HG03045 (cell line): ENCODE results near the gene SLC66A2.
A peak's percentile ranks its signal among the peaks of the same experiment; 100 is the strongest.
"Not testable (repeated sequence)": the region's sequence is repeated elsewhere in the genome, so short reads cannot be mapped to it uniquely, and the experiment has no call there.

Experiments
- ATAC-seq: cut with Tn5 transposase; IDR thresholded peaks from one replicate; pipeline ENCODE4 v1.9.1; 2021; ENCODE audit warnings: mild to moderate bottlenecking, moderate library complexity; ENCODE audit not compliant: unreplicated experiment

Gene SLC66A2

DNA sequence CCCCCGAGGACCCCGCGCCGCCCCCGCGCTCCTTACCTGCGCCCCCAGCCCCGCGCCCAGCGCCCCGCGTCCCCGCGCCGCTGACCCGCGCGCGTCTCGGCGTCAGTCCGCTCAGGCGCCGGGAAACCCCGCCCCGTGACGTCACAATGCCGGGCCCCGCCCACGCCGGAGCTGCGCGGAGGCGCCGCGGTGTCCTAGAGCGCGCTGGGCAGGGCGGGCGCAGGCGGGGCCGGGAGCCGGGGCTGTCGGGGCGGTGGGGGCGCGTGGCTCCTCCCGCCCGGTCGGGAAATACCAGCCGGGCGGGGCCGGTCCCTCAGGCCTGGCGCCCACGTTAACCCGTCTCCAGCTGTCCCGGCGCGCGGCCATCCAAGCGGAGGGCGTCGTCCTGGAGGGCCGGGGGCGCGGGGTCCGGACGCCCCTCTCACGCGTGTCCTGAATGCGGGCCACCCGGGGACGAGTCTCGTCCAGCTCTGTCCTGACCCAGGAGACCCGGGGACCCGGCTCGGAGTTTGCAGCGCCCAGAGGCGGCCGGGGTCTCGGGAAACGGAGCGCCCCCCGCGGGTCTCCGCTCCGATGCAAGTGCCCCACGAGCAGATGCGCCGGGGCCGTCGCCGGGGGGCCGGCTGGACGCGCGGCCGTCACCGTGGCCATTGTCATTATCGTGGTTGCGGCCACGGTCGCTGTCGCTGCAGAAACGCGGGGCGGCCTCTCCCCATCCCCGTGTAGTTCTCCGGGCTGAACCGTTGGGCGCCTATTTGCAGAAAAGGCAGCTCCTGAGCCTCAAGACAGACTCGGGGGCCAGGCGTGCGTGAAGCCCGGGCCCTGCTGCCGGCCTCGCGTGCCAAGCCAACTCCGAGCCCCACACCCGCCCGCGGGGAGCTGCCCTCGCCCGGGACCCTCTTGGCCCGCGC, at the start of gene SLC66A2:
Gene SLC66A2 (minus strand): TSS at position 109 of the 911 bp plus-strand sequence. CDS start 727 bp downstream, outside the sequence.
- peak; percentile 74 for ATAC-seq

DNA sequence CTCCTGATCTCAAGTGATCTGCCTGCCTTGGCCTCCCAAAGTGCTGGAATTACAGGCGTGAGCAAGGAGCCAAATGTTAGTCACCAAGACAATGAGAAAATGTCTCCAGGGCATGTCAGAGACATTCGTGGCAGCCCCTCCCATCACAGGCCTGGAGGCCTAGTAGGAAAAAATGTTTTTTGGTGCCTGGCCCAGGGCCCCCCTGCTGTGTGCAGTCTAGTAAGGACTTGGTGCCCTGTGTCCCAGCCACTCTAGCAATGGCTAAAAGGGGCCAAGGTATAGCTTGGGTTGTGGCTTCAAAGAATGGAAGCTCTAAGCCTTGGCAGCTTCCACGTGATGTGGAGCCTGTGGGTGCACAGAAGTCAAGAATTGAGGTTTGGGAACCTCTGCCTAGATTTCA, 49.4 kb upstream of the SLC66A2 start:
- no peak for ATAC-seq

DNA sequence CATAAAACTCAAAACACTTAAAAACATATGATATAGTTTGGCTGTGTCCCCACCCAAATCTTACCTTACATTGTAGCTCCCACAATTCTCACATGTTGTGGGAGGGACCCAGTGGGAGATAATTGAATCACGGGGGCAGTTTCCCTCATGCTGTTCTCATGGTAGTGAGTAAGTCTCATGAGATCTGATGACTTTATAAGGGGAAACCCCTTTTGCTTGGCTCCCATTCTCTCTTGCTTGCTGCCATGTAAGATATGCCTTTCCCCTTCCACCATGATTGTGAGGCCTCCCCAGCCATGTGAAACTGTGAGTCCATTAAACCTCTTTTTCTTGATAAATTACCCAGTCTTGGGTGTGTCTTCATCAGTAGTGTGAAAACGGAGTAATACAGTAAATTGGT, 48.2 kb upstream of the SLC66A2 start:
- ATAC-seq: not testable (repeated sequence)

DNA sequence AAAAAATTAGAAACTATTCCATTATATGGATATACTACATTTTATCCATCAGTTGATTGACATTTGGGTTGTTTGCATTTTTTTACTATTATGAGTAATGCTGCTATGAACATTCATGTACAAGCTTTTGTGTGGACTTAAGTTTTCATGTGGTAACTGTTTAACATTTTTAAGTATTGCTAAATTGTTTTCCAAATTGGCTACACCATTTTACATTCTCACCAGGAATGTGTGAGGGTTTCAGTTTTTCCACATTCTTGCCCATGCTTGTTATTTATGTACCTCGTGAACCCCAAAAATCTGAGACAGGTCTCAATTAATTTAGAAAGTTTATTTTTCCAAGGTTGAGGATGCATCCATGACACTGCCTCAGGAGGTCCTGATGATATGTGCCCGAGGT, 40.0 kb upstream of the SLC66A2 start:
- no peak for ATAC-seq

DNA sequence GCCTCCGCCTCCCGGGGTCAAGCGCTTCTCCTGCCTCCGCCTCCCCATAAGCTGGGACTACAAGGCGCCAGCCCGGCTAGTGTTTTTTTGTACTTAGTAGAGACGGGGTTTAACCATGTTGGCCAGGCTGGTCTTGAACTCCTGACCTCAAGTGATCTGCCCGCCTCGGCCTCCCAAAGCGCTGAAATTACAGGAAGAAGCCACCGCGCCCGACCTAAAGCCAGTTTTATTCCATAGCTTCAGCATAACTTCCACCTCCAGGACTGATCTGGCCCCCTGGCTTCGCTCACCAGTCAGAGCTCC, 37.7 kb upstream of the SLC66A2 start:
- no peak for ATAC-seq

DNA sequence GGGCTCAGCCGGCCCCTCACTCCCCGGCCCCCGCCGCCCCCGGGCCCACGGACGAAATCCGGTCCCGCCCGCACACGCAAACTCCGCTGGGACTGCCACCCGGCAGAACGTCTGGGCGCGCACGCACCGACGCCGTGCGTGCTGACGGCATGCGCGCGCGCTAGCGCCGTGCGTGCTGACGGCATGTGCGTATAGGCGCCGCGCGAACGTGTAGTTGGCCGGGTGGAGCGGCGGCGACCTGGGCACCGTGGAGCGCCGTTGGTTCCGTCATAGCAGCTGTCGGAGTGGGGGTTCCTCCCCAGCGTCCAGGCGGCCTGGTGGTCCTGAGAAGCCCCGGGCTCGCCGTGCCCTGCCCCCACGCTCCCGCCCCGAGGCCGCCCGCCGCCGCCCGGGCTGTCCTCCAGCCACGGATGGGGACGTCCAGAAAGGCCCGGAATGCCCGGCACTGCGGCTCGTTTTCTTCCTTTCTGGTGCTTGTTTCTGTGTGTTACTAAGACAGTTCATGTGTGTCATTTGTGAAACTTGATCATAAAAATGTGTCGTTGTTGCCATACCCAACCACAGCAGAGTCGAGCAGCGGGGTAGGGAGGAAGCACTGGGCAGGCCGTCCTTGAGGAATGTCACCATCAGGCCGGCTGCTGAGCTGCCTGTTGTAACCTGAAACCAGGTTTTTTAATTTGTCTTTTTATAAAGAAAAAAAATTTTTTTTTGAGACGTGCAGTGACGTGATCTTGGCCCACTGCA, 37.2 kb upstream of the SLC66A2 start, which contains the start of gene TXNL4A:
Gene TXNL4A (minus strand): TSS at position 113 of the 744 bp plus-strand sequence. CDS start 171 bp downstream, outside the sequence.
- peak; percentile 98 for ATAC-seq

DNA sequence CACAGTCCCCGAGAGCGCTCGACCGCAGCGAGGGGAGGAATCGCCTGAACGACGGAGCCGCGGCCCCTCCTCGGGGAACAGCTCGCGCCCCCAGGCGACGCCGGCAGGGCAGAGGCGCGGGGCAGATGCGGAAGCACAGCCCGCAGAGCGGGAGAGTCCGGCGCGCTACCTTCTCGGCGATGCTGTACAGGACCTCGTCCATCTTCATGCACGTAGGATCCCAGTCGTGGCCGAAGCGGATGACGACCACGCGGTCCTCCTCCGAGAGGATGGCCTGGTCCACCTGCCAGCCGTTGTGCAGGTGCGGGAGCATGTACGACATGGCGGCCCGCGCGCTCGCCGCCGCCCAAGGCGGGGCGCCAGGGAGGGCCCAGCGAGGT, 36.6 kb upstream of the SLC66A2 start:
- peak; percentile 61 for ATAC-seq

DNA sequence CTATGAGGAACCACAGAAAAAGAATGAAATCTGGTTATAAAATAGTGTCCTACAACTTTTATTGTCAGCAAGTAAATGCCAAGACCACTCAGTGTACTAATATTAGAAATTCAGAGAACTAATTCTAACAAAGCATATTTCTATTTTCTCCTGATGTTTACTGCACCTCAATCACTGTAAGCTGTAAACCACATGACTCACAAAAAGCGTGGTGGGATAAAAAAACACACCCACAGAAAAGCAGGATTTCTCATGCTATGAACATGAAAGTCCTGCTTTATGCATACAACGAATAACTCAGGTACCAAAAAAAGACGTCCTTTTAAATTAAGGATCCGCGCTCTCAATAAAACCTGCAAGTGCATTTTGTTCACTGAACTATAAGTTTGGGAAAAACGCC, 36.1 kb upstream of the SLC66A2 start:
- ATAC-seq: no peak

DNA sequence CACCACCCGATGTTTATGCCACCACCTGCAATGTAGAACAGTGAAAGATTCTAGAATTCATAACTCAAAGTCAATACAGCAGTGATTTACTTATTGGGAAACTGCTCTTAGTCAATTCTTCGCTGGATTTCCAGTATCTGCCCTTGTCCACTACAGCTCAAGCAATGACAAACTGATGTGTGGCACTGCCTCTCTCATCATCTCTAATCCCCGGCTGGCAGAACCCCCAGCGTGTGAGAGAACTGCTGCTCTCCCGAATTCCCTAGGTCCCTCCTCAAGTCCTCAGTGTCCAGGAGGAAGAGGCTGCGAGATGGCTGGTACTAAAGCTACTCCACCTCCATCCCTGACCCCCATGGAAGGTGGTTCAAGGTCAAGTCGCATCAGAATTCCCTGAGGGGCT, 35.3 kb upstream of the SLC66A2 start:
- no peak for ATAC-seq

DNA sequence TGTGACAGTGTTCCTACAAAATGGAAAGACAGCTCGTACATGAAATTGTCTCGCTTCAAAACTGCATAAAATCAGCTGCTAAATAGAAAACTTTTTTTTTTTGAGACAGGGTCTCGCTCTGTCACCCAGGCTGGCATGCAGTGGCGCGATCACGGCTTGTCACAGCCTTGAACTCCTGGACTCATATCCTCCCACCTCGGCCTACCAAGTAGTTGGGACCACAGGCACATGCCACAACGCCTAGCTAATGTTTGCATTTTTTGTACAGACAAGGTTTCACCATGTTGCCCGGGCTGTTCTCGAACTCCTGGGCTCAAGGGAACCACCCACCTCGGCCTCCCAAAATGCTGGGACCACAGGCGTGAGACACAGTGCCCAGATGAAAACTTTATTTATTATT, 33.7 kb upstream of the SLC66A2 start:
- no peak for ATAC-seq

DNA sequence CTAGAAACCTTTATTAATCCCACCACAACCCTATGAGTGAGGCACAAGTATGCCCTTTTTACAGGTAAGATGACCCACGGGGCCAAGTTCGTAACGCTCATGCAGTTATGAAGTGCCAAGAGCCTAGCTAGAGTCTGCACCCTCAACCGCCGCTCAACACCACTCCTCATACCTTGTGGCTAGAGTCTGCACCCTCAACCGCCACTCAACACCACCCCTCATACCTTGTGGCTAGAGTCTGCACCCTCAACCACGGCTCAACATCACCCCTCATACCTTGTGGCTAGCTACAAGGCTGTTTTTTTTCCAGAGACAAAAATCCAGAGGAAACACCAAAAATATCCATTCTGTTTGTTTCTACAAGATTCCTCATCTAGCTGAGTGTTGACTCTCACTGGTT, 32.3 kb upstream of the SLC66A2 start:
- ATAC-seq: no peak

DNA sequence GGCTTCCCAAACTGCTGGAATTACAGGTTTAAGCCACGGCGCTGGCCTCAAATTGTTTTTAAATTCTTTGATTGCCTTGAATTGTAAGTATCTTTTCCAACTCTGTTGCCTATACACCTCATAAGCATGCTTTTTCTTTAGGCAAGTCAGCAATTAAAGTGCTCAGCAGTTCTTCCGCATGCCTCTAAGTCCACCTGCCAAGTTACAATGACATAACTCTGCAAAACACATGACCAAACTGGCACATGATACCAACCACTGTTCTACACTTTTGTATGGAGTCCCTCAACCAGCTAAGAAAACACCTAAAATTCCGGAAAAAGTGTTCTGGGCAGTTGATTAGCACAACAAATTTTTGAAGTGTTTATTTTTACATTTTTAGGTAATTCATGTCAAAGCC, 31.8 kb upstream of the SLC66A2 start:
- no peak for ATAC-seq

DNA sequence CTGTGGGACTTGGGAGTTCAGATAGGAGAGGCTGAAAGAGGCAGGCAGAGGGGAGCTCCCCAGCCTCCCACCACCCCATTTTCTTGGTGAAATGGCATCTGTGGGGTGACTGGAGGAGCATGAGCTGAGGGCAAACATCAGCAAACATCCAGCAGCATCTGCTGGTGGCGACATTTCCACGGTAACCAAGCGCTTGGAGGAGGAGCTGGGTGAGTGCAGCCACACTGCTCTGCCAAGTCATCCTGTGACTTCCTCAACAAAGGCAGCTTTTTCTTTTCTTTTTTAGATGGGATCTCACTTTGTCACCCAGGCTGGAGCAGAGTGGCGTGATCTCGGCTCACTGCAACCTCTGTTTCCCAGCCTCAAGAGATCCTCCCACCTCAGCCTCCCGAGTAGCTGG, 31.3 kb upstream of the SLC66A2 start:
- ATAC-seq: no peak

DNA sequence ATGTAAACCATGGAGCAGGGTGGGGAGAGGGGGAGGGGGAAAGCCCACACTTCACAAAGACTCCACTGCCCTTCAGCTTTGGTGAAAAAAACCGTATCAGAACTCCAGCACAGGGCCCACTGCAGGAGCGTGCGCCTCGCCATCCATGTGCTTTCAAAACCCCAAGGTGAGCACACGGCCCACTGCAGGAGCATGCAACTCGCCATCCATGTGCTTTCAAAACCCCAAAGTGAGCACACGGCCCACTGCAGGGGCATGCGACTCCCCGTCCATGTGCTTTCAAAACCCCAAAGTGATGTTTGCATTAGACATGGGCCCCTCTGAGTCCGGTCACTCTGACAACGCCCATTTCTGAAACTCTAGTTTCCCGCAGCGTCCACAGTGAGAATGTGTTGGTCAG, 29.1 kb upstream of the SLC66A2 start:
- no peak for ATAC-seq

DNA sequence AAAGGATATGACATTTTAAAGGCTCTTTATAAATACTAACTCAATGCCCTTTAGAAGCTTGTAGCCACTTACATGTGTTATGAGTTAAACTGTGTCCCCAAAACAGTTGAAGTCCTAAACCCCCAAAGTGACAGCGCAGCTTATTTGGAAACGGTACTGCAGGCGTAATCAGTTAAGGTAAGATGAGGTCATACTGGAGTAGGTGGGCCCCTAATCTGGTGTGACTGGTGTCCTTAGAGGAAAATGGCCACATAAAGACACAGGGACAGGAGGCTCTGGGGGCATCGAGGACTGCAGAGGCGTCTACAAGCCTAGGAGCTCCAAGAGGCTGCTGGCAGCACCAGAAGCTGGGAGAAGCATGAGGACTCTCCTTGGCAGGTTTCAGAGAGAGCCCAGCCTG, 28.4 kb upstream of the SLC66A2 start:
- ATAC-seq: no peak

DNA sequence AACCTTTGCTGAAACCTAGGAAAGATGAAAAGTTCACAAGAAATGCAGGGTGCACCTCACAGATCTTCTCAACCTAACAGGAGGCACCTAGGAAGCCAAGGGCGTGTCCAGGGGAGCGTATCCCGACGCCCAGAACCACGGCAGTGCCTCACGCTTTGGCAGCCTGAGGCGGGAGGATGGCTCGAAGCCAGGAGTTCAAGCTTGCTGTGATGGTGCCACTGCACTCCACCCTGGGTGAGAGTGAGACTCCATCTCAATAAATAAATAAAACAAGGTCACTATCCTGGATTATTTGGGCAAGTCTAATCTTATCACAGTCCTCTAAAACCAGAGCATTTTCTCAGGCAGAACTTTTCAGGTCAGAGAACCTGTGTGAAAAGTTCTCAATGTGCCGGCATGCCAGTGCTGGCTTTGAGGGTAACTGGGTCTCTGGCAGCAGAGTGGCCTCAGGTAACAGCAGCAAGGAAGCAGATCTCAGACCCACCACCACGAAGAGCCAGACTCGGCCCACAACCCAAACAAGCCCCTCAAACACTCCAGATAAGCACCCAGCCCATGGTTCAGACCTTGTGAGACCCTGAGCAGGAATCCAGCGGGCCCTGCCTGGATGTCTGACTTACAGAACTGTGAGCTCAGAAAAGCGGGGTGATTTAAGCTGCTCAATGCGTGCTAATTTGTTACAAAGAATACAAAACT, 24.7 kb upstream of the SLC66A2 start:
- no peak for ATAC-seq

DNA sequence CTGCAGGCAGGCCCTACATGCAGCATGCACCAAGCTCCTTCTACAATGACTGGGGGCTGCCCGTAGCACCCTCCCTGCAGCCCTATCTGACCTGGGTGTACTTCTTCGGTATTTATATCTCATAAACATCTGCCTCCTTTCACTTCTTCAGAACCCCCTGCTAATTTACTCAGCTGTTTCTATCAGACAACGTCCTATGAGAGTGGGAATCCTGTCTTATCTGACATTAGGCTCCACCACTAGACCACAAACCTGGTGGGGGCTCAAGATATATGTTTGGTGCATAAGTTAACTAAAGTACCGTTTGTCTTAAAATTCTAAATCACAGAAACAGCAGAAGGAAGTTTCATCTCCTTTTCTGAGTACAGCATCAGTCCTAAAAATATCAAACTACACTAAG, 23.6 kb upstream of the SLC66A2 start:
- no peak for ATAC-seq

DNA sequence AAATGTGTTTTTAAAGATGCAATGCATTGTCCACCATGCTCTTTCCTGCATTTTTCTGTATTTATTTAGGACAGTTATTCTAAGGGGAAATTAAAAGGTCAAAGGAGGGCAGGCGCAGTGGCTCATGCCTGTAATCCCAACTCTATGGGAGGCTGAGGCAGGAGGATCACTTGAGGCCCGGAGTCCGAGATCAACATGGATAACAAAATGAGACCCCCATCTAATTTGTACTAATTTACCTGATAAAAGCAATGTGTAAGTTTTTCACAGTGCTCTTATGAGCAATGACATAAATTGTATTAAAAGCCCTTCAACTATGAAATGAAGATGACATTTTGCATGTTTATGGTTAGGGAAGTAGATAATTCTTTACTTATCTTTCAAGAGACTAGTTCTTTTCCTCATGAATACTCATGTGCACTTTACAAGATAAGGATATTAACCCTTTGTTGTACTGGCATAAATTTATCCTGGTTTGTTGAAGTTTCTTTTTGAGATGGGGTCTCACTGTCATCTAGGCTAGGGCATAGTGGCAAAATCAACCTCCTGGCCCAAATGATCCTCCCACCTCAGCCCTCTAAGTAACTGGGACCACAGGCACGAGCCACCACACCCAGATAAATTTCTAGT, 22.7 kb upstream of the SLC66A2 start:
- no peak for ATAC-seq

DNA sequence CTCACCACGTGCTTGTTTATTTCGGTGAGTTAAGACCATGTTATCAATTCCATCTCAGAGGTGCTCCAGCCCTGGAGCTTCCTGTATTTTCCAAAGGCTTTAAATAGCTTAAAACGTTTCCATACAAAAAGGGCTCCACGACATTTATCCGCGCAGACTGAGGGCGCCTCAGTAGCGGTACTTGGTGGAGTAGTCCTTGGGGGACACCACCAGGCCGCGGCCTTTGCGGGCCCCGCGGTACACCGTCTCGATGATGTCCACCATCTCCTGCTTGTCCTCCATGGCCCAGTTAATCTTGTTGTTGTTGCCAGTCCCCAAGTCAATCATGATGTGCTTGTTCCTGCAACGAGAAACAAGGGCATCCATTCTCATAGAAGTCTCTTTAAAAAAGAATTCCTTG, 22.1 kb upstream of the SLC66A2 start:
- no peak for ATAC-seq

DNA sequence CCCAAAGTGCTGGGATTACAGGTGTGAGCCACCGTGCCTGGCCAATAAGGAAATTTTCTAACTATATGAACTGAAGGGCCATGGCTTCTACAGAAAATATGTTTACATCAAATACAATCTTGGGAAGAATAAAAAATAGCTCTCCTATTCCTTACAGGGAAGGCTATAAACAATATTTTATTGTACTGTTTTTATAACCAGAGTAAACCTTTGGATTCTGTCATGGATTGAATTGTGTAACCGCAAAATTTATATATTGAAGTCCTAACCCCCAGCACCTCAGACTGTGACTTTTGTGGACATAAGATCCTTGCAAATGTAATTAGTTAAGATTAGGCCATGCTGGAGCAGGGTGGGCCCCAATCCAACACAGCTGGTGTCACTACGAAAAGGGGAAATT, 21.3 kb upstream of the SLC66A2 start:
- ATAC-seq: no peak

DNA sequence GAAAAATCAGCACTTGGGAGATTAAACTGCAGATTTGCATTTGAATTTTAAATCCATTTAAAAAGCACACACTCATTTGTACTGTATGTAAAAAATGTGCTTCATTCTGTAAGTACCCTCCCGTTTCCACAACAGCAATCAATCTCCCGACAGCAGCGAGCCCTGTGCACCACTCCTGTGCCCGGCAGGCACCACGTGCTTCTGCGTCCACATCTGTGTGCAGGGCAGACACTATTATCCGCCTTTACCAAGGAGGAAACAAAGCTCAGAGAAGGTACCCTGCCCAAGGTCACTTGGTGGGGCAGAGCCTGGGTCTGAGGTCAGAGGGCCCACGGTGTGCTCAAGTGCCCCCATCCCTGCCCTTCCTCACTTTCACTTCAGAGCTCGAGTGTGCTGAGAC, 20.5 kb upstream of the SLC66A2 start:
- ATAC-seq: no peak
